Gastroesophageal sphincter (tissue), 3 donors: ENCODE measurements around the gene GRPEL2.

Experiments
- EP300 ChIP-seq: sonication (generic); formaldehyde crosslinking; IDR thresholded peaks from one replicate; pipeline ENCODE4 v1.6.1; 2017; ENCODE audit warnings: antibody characterized with exemption, mild to moderate bottlenecking
- POLR2AphosphoS5 ChIP-seq: sonication (generic); formaldehyde crosslinking; IDR thresholded peaks from one replicate; pipeline ENCODE4 v1.6.1; 2017; ENCODE audit warnings: antibody characterized with exemption
- TF ChIP-seq, protein P1 (sequence below), 4 experiments: fragments of 200-600 bp in 2 of 4; fragments of 450-650 bp in 2 of 4; sonication (generic) in 1 of 4; IDR thresholded peaks; one replicate each; pipeline ENCODE4 v1.5.1; 2017 to 2019; ENCODE audit warnings: antibody characterized with exemption in 4 of 4, mild to moderate bottlenecking in 2 of 4, moderate library complexity in 2 of 4

- TF ChIP-seq, protein P1, sequence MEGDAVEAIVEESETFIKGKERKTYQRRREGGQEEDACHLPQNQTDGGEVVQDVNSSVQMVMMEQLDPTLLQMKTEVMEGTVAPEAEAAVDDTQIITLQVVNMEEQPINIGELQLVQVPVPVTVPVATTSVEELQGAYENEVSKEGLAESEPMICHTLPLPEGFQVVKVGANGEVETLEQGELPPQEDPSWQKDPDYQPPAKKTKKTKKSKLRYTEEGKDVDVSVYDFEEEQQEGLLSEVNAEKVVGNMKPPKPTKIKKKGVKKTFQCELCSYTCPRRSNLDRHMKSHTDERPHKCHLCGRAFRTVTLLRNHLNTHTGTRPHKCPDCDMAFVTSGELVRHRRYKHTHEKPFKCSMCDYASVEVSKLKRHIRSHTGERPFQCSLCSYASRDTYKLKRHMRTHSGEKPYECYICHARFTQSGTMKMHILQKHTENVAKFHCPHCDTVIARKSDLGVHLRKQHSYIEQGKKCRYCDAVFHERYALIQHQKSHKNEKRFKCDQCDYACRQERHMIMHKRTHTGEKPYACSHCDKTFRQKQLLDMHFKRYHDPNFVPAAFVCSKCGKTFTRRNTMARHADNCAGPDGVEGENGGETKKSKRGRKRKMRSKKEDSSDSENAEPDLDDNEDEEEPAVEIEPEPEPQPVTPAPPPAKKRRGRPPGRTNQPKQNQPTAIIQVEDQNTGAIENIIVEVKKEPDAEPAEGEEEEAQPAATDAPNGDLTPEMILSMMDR (IDR thresholded peaks at IDR 0.05), result no peak
- TF ChIP-seq POLR2AphosphoS5, result no peak
- no peak for TF ChIP-seq EP300
Observed at GRCh38 chr5:149304195-149305078, 40.9 kb upstream of the GRPEL2 start.
